ENCODE measurements around the gene ARHGEF4. TPM values are rescaled to one million over a fixed set of nuclear protein-coding genes. Genes with fewer than 3 reads are reported as not detected.

Gene ARHGEF4
- total RNA-seq, 2 donors from 2014 or later: 2.8 to 6.5 TPM

GRCh38 chr2:130875935-130876334 is 39.2 kb downstream of the ARHGEF4 start:
- Histone ChIP-seq H3K27me3 (replicated peaks; ENCODE audit: insufficient read depth) (no peaks in the 10 kb centered on the region), H3K9me3 (no peaks in the 10 kb centered on the region), H3K4me3 (no peak overlapping the region), H3K4me1 (ENCODE audit: control insufficient read depth in 1 of 2, low read depth in 2 of 2) (no peaks in the 10 kb centered on the region), H3K36me3 (no peaks in the 10 kb centered on the region), H3K27ac (no peak overlapping the region)
- no peak for TF ChIP-seq CTCF (IDR thresholded peaks at IDR 0.05)
- ATAC-seq (ENCODE audit: insufficient number of reproducible peaks, low FRiP score, low read depth): no peak
- DNase-seq (ENCODE audit: low spot score): no peak

GRCh38 chr2:130877258-130877657 is 40.5 kb downstream of the ARHGEF4 start:
- ATAC-seq (ENCODE audit: insufficient number of reproducible peaks, low FRiP score, low read depth): no peak
- TF ChIP-seq CTCF (IDR thresholded peaks at IDR 0.05): no peak
- no peaks in the 10 kb centered on the region for H3K36me3 ChIP-seq

GRCh38 chr2:130878316-130878715 is 41.6 kb downstream of the ARHGEF4 start:
- no peaks in the 10 kb centered on the region for H3K4me1 ChIP-seq (ENCODE audit: control insufficient read depth in 1 of 2, low read depth in 2 of 2)
- H3K27ac ChIP-seq: no peak overlapping the region
- H3K9me3 ChIP-seq: no peaks in the 10 kb centered on the region
- H3K36me3 ChIP-seq: no peaks in the 10 kb centered on the region
- no peak for TF ChIP-seq CTCF (IDR thresholded peaks at IDR 0.05)
- H3K27me3 ChIP-seq (replicated peaks; ENCODE audit: insufficient read depth): no peaks in the 10 kb centered on the region
- DNase-seq (ENCODE audit: low spot score) (no peak), ATAC-seq (ENCODE audit: insufficient number of reproducible peaks, low FRiP score, low read depth) (no peak)
- no peak overlapping the region for H3K4me3 ChIP-seq

More at GRCh38 chr2:130877258-130877657, 40.5 kb downstream of the ARHGEF4 start:
- Histone ChIP-seq H3K4me3 (no peak overlapping the region), H3K9me3 (no peaks in the 10 kb centered on the region), H3K27ac (no peak overlapping the region), H3K4me1 (ENCODE audit: control insufficient read depth in 1 of 2, low read depth in 2 of 2) (no peaks in the 10 kb centered on the region), H3K27me3 (replicated peaks; ENCODE audit: insufficient read depth) (no peaks in the 10 kb centered on the region)
- DNase-seq (ENCODE audit: low spot score): no peak

- H3K4me3 ChIP-seq: no peak overlapping the region
These were observed 42.2 kb downstream of the ARHGEF4 start for GRCh38 chr2:130878933-130879332.

GRCh38 chr2:130882111-130882690 is 45.5 kb downstream of the ARHGEF4 start:
- DNase-seq (ENCODE audit: low spot score): no peak
- Histone ChIP-seq H3K4me1 (ENCODE audit: control insufficient read depth in 1 of 2, low read depth in 2 of 2) (no peaks in the 10 kb centered on the region), H3K36me3 (no peaks in the 10 kb centered on the region), H3K27me3 (replicated peaks; ENCODE audit: insufficient read depth) (no peaks in the 10 kb centered on the region), H3K9me3 (no peaks in the 10 kb centered on the region), H3K27ac (no peak overlapping the region), H3K4me3 (no peak overlapping the region)
- no peak for ATAC-seq (ENCODE audit: insufficient number of reproducible peaks, low FRiP score, low read depth)
- no peak for TF ChIP-seq CTCF (IDR thresholded peaks at IDR 0.05)

More at GRCh38 chr2:130878933-130879332, 42.2 kb downstream of the ARHGEF4 start:
- H3K27me3 ChIP-seq (replicated peaks; ENCODE audit: insufficient read depth): no peaks in the 10 kb centered on the region
- no peaks in the 10 kb centered on the region for H3K36me3 ChIP-seq
- H3K9me3 ChIP-seq: no peaks in the 10 kb centered on the region
- ATAC-seq (ENCODE audit: insufficient number of reproducible peaks, low FRiP score, low read depth): no peak
- no peak overlapping the region for H3K27ac ChIP-seq
- TF ChIP-seq CTCF (IDR thresholded peaks at IDR 0.05): no peak
- no peaks in the 10 kb centered on the region for H3K4me1 ChIP-seq (ENCODE audit: control insufficient read depth in 1 of 2, low read depth in 2 of 2)
- no peak for DNase-seq (ENCODE audit: low spot score)

Data from thoracic aorta (tissue), 2 donors.